HG03354 (cell line): Measurements from ENCODE around the gene DACH2.
"Not testable (repeated sequence)": the region's sequence is repeated elsewhere in the genome, so short reads cannot be mapped to it uniquely, and the experiment has no call there.

Experiments used
- ATAC-seq: cut with Tn5 transposase; IDR thresholded peaks from one replicate; pipeline ENCODE4 v1.9.1; 2021; ENCODE audit warnings: mild to moderate bottlenecking; ENCODE audit not compliant: unreplicated experiment, poor library complexity, severe bottlenecking

Gene DACH2

GRCh38 chrX:86148024-86148511, at the start of gene DACH2:
DACH2 (plus strand) TSS chrX:86148451.
- peak; percentile 95 for ATAC-seq

DNA sequence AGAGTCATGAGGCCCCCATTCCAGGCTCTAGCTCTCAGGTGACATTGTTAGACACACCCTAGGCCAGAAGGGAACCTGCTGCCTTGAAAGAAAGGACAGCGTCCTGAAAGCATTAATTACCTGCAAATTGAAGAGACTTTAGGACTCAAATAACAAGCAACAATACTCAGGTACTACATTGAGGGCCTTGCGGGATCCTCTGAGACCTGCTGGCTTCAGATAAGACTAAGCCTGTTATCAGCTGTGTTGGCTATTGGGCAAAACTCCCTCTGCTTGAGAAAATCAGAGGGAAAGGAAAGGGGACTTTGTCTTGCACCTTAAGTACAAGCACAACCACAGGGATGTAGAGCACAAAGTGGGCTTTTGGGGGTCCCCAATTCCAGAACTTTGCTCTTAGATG, 45.9 kb upstream of the DACH2 start:
- no peak for ATAC-seq

GRCh38 chrX:86103061-86103460, 45.2 kb upstream of the DACH2 start:
- ATAC-seq, result no peak

GRCh38 chrX:86104526-86104925, 43.7 kb upstream of the DACH2 start:
- no peak for ATAC-seq

GRCh38 chrX:86121916-86122315, 26.3 kb upstream of the DACH2 start:
- no peak for ATAC-seq

- no peak for ATAC-seq
These were observed 14.5 kb upstream of the DACH2 start for GRCh38 chrX:86133761-86134160.

- no peak for ATAC-seq
These were observed 11.2 kb upstream of the DACH2 start for GRCh38 chrX:86137071-86137470.

GRCh38 chrX:86141786-86142185, 6.5 kb upstream of the DACH2 start:
- no peak for ATAC-seq

DNA sequence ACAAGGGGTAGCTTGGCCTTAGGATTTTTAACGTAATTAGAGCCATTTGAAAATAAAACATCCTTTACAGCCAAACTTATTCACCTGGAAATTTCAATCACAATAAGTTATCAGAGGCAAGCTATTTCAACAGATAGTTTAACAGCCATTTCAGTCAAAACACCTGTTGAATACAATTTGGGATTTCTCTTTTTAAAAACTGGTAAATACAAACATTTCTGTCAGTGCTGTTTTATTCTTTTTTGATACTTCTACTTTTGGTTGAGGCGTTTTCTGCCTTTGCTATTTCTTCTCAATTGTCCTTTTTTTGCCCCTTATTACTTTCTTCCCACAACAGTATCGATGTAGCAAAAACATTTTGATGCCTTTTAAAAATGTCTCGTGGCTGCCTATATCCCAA, 2.1 kb upstream of the DACH2 start:
- ATAC-seq, result no peak

DNA sequence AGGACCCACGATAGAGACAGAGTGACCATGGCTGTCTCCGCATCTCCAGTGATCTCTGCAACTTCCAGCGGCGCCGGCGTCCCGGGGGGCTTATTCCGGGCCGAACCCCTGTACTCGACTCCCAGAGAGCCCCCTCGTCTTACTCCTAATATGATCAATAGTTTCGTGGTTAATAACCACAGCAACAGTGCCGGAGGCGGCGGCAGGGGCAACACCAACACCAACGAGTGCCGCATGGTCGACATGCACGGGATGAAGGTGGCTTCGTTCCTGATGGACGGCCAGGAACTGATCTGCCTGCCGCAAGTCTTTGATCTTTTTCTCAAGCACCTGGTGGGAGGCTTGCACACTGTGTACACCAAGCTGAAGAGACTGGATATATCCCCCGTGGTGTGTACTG, 343 bp downstream of the DACH2 start:
- ATAC-seq, result peak; percentile 10

DNA sequence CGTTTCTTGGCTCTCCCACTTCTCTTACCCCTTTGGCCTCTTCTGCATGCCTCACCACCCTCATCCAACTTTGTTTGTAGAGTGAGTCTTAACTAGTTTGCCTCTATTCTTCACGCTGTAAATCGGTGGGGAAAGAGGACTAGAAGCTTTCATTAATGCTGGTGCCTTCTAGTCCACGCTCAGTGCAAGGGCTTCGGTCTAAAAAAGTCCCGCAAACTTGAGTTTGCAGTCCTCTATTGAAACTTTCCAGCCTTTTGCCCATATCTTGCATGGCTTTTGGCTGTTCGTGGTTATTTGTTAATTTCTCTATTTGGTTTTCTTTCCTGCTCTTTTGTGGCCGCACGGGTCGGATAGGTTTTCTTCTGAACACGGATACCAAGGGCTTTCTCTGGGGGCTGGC, 868 bp downstream of the DACH2 start:
- no peak for ATAC-seq

DNA sequence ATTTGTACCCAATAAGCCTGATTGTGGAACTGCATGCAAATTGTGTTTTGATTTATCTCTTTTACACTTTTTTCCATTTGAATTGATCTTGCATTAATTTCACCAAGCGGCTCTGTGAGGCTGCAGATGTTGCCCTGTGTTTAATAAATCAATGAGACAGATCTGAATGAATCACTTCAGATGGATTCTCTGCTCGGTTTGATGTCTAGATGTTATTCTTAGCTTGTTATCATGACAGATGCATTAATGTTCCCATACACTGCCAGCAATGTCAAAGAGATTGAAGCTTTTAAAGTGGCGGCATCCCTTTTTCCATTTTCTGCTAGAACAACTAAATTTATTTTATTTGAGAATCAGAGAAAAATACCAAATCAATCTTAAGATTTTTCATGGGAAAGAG, 6.3 kb downstream of the DACH2 start:
- no peak for ATAC-seq

GRCh38 chrX:86171366-86171765, 23.1 kb downstream of the DACH2 start:
- peak; percentile 68 for ATAC-seq

GRCh38 chrX:86178906-86179305, 30.7 kb downstream of the DACH2 start:
- ATAC-seq, result no peak

GRCh38 chrX:86181325-86181724, 33.1 kb downstream of the DACH2 start:
- not testable (repeated sequence) for ATAC-seq

DNA sequence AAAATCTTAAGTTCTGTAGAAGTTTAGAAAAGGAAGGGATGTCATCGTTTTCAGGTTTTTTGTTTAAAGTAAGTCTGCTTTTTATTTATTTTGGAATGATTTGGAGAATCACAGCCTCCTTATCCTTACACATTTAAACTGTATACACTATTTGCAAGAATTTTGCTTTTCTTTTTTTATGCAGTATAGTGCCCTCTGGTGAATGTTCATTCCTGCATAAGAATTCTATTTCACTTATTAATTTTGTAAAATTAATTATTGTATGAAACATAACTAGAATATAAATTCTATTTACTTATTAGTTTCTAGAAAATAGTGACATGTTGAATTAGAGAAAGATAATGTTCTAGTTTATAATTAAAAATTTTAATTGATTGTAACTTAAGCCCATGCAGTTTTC, 44.6 kb downstream of the DACH2 start:
- ATAC-seq, result no peak

- no peak for ATAC-seq
These were observed 46.5 kb downstream of the DACH2 start for GRCh38 chrX:86194758-86195157.

GRCh38 chrX:86195343-86195742, 47.1 kb downstream of the DACH2 start:
- no peak for ATAC-seq

- ATAC-seq, result no peak
These were observed 49.6 kb downstream of the DACH2 start for GRCh38 chrX:86197815-86198214.

GRCh38 chrX:86210772-86211171, 62.5 kb downstream of the DACH2 start:
- ATAC-seq, result no peak

DNA sequence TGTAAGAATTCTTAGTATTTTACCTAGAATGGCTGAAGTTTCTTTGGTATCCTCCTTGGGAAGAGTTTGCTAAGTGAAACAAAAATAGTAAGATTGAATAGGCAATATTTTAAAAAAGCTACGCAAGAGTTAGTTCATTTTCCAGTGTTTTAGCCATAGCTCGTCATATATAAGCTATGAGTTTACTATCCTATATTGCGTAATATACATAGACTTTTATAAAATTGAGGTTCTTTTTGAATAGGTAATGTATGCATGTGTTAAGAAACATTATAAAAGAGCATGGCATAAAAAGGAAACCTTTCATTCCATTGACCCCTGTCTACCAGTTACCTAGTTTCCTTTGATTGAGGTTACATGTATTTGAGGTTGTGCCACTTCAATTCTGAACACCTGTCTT, 67.0 kb downstream of the DACH2 start:
- no peak for ATAC-seq

DNA sequence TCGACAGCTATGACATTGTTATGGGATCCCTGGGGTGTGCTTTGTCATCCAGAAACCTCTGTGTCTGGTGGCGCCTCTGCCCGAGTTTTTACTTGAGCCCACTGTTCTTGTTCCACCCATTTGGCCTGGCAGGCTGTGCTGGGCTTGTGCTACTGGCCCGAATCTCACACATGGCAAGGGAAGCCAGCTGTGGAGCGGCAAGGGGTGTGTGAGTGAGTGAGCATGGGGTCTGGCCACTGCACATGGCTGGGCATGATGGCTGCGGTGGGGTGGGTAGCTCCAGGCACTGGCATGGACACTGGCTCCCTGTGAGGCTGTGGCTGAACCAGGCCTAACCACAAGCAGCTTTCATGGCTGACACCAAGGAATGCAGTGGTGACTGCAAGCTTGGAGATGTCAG, 89.2 kb downstream of the DACH2 start:
- ATAC-seq, result no peak

DNA sequence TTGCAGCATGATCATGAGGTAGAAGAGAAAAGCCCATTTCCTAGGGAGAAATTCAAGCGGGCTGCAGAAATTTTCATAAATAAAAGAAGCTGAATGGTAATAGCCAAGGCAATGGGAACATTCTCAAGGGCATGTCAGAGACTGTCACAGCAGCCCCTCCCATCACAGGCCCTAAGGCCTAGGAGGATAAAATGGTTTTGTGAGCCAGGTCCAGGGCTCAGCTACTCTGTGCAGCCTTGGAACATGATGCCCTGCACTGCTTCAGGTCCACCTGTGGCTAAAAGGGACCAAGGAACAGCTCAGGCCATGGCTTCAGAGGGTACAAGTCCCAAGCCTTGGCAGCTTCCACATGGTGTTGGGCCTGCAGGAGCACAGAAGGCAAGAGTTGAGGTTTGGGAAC, 93.3 kb downstream of the DACH2 start:
- ATAC-seq, result no peak
